ENCODE results near the gene ZNF184.
"Not testable (repeated sequence)": the region's sequence is repeated elsewhere in the genome, so short reads cannot be mapped to it uniquely, and the experiment has no call there.

Gene ZNF184

DNA sequence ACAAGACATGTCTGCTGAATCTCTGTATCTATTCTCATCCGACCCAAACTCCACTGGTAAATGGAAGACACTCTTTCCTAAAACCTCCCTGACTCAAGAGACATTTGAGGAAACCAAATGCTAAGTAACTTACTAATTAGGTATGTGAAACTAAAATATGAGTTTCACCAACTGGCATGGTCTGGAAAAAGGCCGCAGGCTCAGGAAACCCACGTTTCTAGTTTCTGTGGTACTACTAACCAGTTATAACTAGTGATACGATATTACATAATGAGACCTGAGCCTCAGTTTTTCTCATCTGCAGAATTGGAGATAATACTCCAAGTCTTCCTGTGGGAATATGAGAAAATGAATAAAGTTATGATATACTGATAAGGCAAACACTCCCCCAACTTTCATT lies 44.4 kb downstream of the ZNF184 start:
- H3K27ac ChIP-seq: no peak overlapping the region

DNA sequence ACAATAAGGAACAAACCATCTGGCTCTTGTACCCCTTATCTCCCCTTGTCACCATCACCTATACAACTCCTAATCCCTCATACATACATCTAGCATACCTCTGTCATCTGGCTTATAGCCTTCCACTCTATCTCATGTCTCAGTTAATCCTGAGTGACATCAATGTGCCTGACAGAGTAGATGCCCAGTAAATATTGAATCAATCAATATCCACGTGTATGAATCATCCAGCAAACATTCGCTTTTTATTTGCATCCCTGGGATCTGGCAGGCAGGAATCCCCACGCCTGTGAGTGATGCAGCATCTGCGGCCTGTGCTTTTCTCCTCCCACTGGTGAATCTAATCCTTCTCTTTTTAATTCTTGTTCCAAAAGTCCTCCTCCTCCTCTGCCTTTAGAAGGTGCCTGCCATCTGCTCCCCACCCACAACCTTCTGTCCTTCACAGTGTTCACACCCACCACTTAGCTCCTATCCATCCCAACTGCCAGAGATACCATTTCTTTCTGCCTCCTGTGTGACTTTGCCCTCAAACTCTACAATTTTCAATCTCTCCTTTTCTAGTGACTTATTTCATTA lies 46.8 kb downstream of the ZNF184 start:
- H3K27me3 ChIP-seq (ENCODE audit: control insufficient read depth, insufficient read depth, low read length): no peaks in the 10 kb centered on the region
- H3K4me2 ChIP-seq (ENCODE audit: low read length): no peak overlapping the region
- no peaks in the 10 kb centered on the region for H3K36me3 ChIP-seq (ENCODE audit: control insufficient read depth, insufficient read depth, low read length)
- H3K9me3 ChIP-seq (ENCODE audit: control insufficient read depth, low read length): peaks cover 3% of the 10 kb centered on the region
- H3K9ac ChIP-seq: no peak overlapping the region
- H2AFZ ChIP-seq: no peak overlapping the region
- no peak overlapping the region for H3K4me3 ChIP-seq (ENCODE audit: low read depth, low read length)
- TF ChIP-seq, protein P1, sequence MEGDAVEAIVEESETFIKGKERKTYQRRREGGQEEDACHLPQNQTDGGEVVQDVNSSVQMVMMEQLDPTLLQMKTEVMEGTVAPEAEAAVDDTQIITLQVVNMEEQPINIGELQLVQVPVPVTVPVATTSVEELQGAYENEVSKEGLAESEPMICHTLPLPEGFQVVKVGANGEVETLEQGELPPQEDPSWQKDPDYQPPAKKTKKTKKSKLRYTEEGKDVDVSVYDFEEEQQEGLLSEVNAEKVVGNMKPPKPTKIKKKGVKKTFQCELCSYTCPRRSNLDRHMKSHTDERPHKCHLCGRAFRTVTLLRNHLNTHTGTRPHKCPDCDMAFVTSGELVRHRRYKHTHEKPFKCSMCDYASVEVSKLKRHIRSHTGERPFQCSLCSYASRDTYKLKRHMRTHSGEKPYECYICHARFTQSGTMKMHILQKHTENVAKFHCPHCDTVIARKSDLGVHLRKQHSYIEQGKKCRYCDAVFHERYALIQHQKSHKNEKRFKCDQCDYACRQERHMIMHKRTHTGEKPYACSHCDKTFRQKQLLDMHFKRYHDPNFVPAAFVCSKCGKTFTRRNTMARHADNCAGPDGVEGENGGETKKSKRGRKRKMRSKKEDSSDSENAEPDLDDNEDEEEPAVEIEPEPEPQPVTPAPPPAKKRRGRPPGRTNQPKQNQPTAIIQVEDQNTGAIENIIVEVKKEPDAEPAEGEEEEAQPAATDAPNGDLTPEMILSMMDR (IDR thresholded peaks at IDR 0.05): no peak
- H3K4me1 ChIP-seq: no peaks in the 10 kb centered on the region
- no peak overlapping the region for H3K27ac ChIP-seq
- no peaks in the 10 kb centered on the region for H3K79me2 ChIP-seq

More for the DNA sequence above, 44.4 kb downstream of the ZNF184 start:
- TF ChIP-seq, protein P1 (IDR thresholded peaks at IDR 0.05): no peak
- Histone ChIP-seq H3K9me3 (ENCODE audit: control insufficient read depth, low read length) (no peaks in the 10 kb centered on the region), H3K4me1 (no peaks in the 10 kb centered on the region), H3K4me3 (ENCODE audit: low read depth, low read length) (no peak overlapping the region), H3K9ac (no peak overlapping the region), H2AFZ (no peak overlapping the region), H3K79me2 (no peaks in the 10 kb centered on the region), H3K36me3 (ENCODE audit: control insufficient read depth, insufficient read depth, low read length) (no peaks in the 10 kb centered on the region), H3K4me2 (ENCODE audit: low read length) (no peak overlapping the region), H3K27me3 (ENCODE audit: control insufficient read depth, insufficient read depth, low read length) (no peaks in the 10 kb centered on the region)

DNA sequence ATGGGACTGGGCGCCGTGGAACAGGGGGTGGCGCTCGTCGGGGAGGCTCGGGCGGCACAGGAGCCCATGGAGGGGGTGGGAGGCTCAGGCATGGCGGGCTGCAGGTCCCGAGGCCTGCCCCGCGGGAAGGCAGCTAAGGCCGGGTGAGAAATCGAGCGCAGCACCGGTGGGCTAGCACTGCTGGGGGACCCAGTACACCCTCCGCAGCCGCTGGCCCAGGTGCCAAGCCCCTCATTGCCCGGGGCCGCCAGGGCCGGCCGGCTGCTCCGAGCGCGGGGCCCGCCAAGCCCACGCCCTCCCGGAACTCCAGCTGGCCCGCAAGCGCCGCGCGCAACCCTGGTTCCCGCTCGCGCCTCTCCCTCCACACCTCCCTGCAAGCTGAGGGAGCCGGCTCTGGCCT lies 48.1 kb downstream of the ZNF184 start:
- H3K27ac ChIP-seq; H3K9ac ChIP-seq; H3K9me3 ChIP-seq (ENCODE audit: control insufficient read depth, low read length); H3K4me1 ChIP-seq; H3K4me3 ChIP-seq (ENCODE audit: low read depth, low read length); H3K36me3 ChIP-seq (ENCODE audit: control insufficient read depth, insufficient read depth, low read length); H3K27me3 ChIP-seq (ENCODE audit: control insufficient read depth, insufficient read depth, low read length); H2AFZ ChIP-seq; H3K79me2 ChIP-seq; H3K4me2 ChIP-seq (ENCODE audit: low read length): not testable (repeated sequence)

DNA sequence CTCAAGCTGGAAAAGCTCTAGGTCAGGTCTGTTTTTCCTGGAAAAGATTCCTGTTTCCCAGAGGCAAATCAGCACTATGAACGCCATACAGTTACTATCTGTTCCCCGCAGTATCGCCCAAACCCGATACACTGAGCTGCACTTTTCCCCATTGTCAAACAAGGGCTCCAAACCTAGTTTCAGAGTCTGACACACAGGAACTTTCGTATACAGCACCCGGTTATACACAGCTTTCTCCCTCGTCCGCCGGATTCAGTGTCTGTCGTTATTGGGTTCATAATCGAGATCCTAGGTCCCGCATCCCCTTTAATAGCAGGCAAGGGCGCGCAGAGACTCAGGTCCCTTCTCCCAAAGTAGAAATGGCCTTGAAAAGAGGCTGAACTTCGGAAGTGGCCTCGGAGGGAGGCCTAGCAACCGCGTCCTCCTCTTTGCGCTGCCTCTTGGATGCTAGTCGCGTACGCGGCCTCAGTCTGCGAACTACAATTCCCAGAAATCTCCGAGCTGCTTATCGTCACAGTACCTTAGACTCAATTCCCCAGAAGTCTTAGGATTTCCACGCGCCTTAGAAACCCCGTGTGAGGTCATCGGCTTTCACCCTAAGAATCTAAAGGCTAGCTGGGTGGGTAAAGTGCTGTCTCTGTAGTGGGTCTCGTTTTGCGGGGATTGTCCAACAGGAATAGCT lies 50.1 kb downstream of the ZNF184 start:
- no peaks in the 10 kb centered on the region for H3K79me2 ChIP-seq
- no peak overlapping the region for H3K27ac ChIP-seq
- no peak overlapping the region for H3K4me3 ChIP-seq (ENCODE audit: low read depth, low read length)
- no peak overlapping the region for H3K9ac ChIP-seq
- no peak overlapping the region for H3K4me2 ChIP-seq (ENCODE audit: low read length)
- H3K27me3 ChIP-seq (ENCODE audit: control insufficient read depth, insufficient read depth, low read length): no peaks in the 10 kb centered on the region
- H3K36me3 ChIP-seq (ENCODE audit: control insufficient read depth, insufficient read depth, low read length): no peaks in the 10 kb centered on the region
- TF ChIP-seq, protein P1 (IDR thresholded peaks at IDR 0.05): no peak
- no peaks in the 10 kb centered on the region for H3K4me1 ChIP-seq
- H2AFZ ChIP-seq: no peak overlapping the region
- peaks cover 3% of the 10 kb centered on the region for H3K9me3 ChIP-seq (ENCODE audit: control insufficient read depth, low read length)

- H3K4me2 ChIP-seq (ENCODE audit: low read length): no peak overlapping the region
- no peaks in the 10 kb centered on the region for H3K27me3 ChIP-seq (ENCODE audit: control insufficient read depth, insufficient read depth, low read length)
- no peaks in the 10 kb centered on the region for H3K79me2 ChIP-seq
- H3K27ac ChIP-seq: no peak overlapping the region
- H3K9me3 ChIP-seq (ENCODE audit: control insufficient read depth, low read length): peaks cover 3% of the 10 kb centered on the region
- H3K4me1 ChIP-seq: no peaks in the 10 kb centered on the region
- no peak overlapping the region for H3K4me3 ChIP-seq (ENCODE audit: low read depth, low read length)
- no peak overlapping the region for H3K9ac ChIP-seq
- no peak overlapping the region for H2AFZ ChIP-seq
- H3K36me3 ChIP-seq (ENCODE audit: control insufficient read depth, insufficient read depth, low read length): no peaks in the 10 kb centered on the region
- TF ChIP-seq, protein P1 (IDR thresholded peaks at IDR 0.05): no peak
These were observed 53.5 kb downstream of the ZNF184 start for GRCh38 chr6:27419363-27419762.
